GM13976 (cell line): ENCODE measurements around the gene TMEM144.
A peak's percentile ranks its signal among the peaks of the same experiment; 100 is the strongest.

ENCODE experiments used
- DNase-seq: peaks from one replicate; pipeline ENCODE4 v3.0.0; 2012; ENCODE audit warnings: low spot score
- CTCF ChIP-seq: IDR thresholded peaks from 2 replicates; pipeline ENCODE4 v1.5.1; 2012; ENCODE audit warnings: borderline replicate concordance, mild to moderate bottlenecking; ENCODE audit not compliant: insufficient read depth; ENCODE audit errors: extremely low read depth, missing control alignments, control extremely low read depth
- in situ Hi-C: fragments of 300-500 bp; cut with MboI; formaldehyde crosslinking; loops from one replicate; pipeline ENCODE4 v1.12.0; 2022; ENCODE audit warnings: low sequenced_read_pairs, mixed read lengths, inconsistent platforms; ENCODE audit not compliant: unreplicated experiment

TMEM144 gene

GRCh38 chr4:158166701-158167100, 43.6 kb upstream of the TMEM144 start:
- no peak for TF ChIP-seq CTCF
- no peak for DNase-seq
- in situ Hi-C loops = loop anchor here (10.0 kb wide), 1 partner anchor 172 kb away; no protein-coding TSS in a partner anchor

GRCh38 chr4:158168606-158169005, 41.7 kb upstream of the TMEM144 start:
- in situ Hi-C loops = loop anchor here (10.0 kb wide), 1 partner anchor 174 kb away; no protein-coding TSS in a partner anchor
- TF ChIP-seq CTCF = no peak
- no peak for DNase-seq

GRCh38 chr4:158169506-158169905, 40.8 kb upstream of the TMEM144 start:
- DNase-seq = no peak
- in situ Hi-C loops = loop anchor here (10.0 kb wide), 1 partner anchor 175 kb away; no protein-coding TSS in a partner anchor
- TF ChIP-seq CTCF = no peak

- DNase-seq = no peak
- in situ Hi-C loops = loop anchor here (10.0 kb wide), 1 partner anchor 175 kb away; no protein-coding TSS in a partner anchor
These were observed 40.2 kb upstream of the TMEM144 start for GRCh38 chr4:158169931-158170690.

GRCh38 chr4:158170691-158171561, 39.4 kb upstream of the TMEM144 start:
- peak; percentile 40 for TF ChIP-seq CTCF
- in situ Hi-C loops = no loop called here

More at GRCh38 chr4:158169931-158170690, 40.2 kb upstream of the TMEM144 start:
- no peak for TF ChIP-seq CTCF

More at GRCh38 chr4:158170691-158171561, 39.4 kb upstream of the TMEM144 start:
- peak; percentile 59 for DNase-seq
